Stimulated activated naive CD8-positive, alpha-beta T cell treated with anti-CD3 and anti-CD28 coated beads, Interleukin-15, amount 100 ng/mL, for 72 hours (primary cell): Measurements from ENCODE around the gene LRRC26.
"Not testable (repeated sequence)": the region's sequence is repeated elsewhere in the genome, so short reads cannot be mapped to it uniquely, and the experiment has no call there.

Source experiments
- ATAC-seq: fragments of 150-1000 bp; cut with Tn5 transposase; 2 replicates; pipeline ENCODE4 v1.10.0; 2021; ENCODE audit warnings: mild to moderate bottlenecking, moderate library complexity
- DNase-seq, 2 donors: peaks; one replicate each; pipeline ENCODE4 v3.0.0; 2021 to 2022
- H3K27ac Mint-ChIP-seq, 2 donors: one replicate each; pipeline ENCODE4 v1.8.0; 2022; ENCODE audit warnings: mild to moderate bottlenecking in 2 of 2, mixed read lengths in 2 of 2, moderate library complexity in 2 of 2
- H3K27me3 Mint-ChIP-seq: one replicate; pipeline ENCODE4 v1.8.0; 2022; ENCODE audit warnings: mixed read lengths
- H3K4me1 Mint-ChIP-seq: one replicate; pipeline ENCODE4 v1.8.0; 2022; ENCODE audit warnings: mild to moderate bottlenecking, mixed read lengths
- H3K4me3 Mint-ChIP-seq, 2 donors: one replicate each; pipeline ENCODE4 v1.8.0; 2022; ENCODE audit warnings: mild to moderate bottlenecking in 2 of 2, mixed read lengths in 2 of 2, moderate library complexity in 1 of 2
- H3K9me3 Mint-ChIP-seq, 2 donors: one replicate each; pipeline ENCODE4 v1.8.0; 2022; ENCODE audit warnings: mixed read lengths in 2 of 2

Gene LRRC26

GRCh38 chr9:137141976-137142936 is 27.6 kb downstream of the LRRC26 start:
- H3K27ac Mint-ChIP-seq = no peak overlapping the region
- peaks cover 91% of the 10 kb centered on the region for H3K27me3 Mint-ChIP-seq
- DNase-seq = no peak
- H3K9me3 Mint-ChIP-seq = no peaks in the 10 kb centered on the region
- peaks cover 13% of the 10 kb centered on the region for H3K4me1 Mint-ChIP-seq
- no peak overlapping the region for H3K4me3 Mint-ChIP-seq
- ATAC-seq = no peak

- Mint-ChIP-seq H3K27ac (no peak overlapping the region), H3K9me3 (no peaks in the 10 kb centered on the region), H3K27me3 (peaks cover 91% of the 10 kb centered on the region), H3K4me1 (peaks cover 13% of the 10 kb centered on the region), H3K4me3 (no peak overlapping the region)
- DNase-seq = no peak
- ATAC-seq = no peak
Observed at GRCh38 chr9:137141050-137141810, 28.6 kb downstream of the LRRC26 start.

- Mint-ChIP-seq H3K27me3 (peaks cover 92% of the 10 kb centered on the region), H3K4me1 (peaks cover 13% of the 10 kb centered on the region), H3K9me3 (no peaks in the 10 kb centered on the region), H3K4me3 (no peak overlapping the region), H3K27ac (no peak overlapping the region)
- no peak for ATAC-seq
- DNase-seq = no peak
Observed at GRCh38 chr9:137140151-137141012, 29.5 kb downstream of the LRRC26 start.

GRCh38 chr9:137139468-137140150 is 30.2 kb downstream of the LRRC26 start:
- no peak for ATAC-seq
- Mint-ChIP-seq H3K4me1 (peaks cover 13% of the 10 kb centered on the region), H3K27me3 (peaks cover 97% of the 10 kb centered on the region), H3K27ac (no peak overlapping the region), H3K9me3 (no peaks in the 10 kb centered on the region), H3K4me3 (no peak overlapping the region)
- no peak for DNase-seq

- Mint-ChIP-seq H3K4me3 (peak within 1 kb of the TSS in 1 of 2 donors; percentile 25), H3K9me3 (no peaks in the 10 kb centered on the region), H3K27ac (no peak within 1 kb of the TSS), H3K27me3 (peaks cover 92% of the 10 kb centered on the region), H3K4me1 (peaks cover 13% of the 10 kb centered on the region)
- DNase-seq (no peak), ATAC-seq (peak; percentile 34)
Observed at GRCh38 chr9:137138722-137139467, 31.0 kb downstream of the LRRC26 start, which contains the start of gene GRIN1. Gene GRIN1, plus strand, starts transcription at chr9:137139154. Its CDS starts 333 bp downstream, at chr9:137139487.

- peak overlapping the region in 1 of 2 donors; percentile 25 for H3K4me3 Mint-ChIP-seq
- no peak for ATAC-seq
Observed at GRCh38 chr9:137138058-137138721, 31.7 kb downstream of the LRRC26 start.

GRCh38 chr9:137136881-137137607 is 32.8 kb downstream of the LRRC26 start:
- no peak overlapping the region for H3K4me3 Mint-ChIP-seq
- ATAC-seq = no peak
- H3K27me3 Mint-ChIP-seq = peaks cover 86% of the 10 kb centered on the region

More at GRCh38 chr9:137138058-137138721, 31.7 kb downstream of the LRRC26 start:
- H3K4me1 Mint-ChIP-seq = peaks cover 13% of the 10 kb centered on the region
- no peaks in the 10 kb centered on the region for H3K9me3 Mint-ChIP-seq
- peak in 1 of 2 donors; percentile 17 for DNase-seq
- H3K27ac Mint-ChIP-seq = no peak overlapping the region
- peaks cover 89% of the 10 kb centered on the region for H3K27me3 Mint-ChIP-seq

GRCh38 chr9:137136261-137136880 is 33.5 kb downstream of the LRRC26 start:
- Mint-ChIP-seq H3K4me1 (peaks cover 13% of the 10 kb centered on the region), H3K9me3 (no peaks in the 10 kb centered on the region)
- no peak for ATAC-seq

More at GRCh38 chr9:137136881-137137607, 32.8 kb downstream of the LRRC26 start:
- Mint-ChIP-seq H3K9me3 (no peaks in the 10 kb centered on the region), H3K4me1 (peaks cover 13% of the 10 kb centered on the region), H3K27ac (no peak overlapping the region)
- no peak for DNase-seq

GRCh38 chr9:137135154-137135553 is 34.7 kb downstream of the LRRC26 start:
- H3K9me3 Mint-ChIP-seq, H3K4me3 Mint-ChIP-seq, H3K27ac Mint-ChIP-seq, ATAC-seq, DNase-seq: not testable (repeated sequence)
- Mint-ChIP-seq H3K4me1 (peaks cover 17% of the 10 kb centered on the region), H3K27me3 (peaks cover 68% of the 10 kb centered on the region)

More at GRCh38 chr9:137136261-137136880, 33.5 kb downstream of the LRRC26 start:
- peaks cover 80% of the 10 kb centered on the region for H3K27me3 Mint-ChIP-seq
- no peak for DNase-seq
- no peak overlapping the region for H3K27ac Mint-ChIP-seq
- no peak overlapping the region for H3K4me3 Mint-ChIP-seq

GRCh38 chr9:137134191-137134590 is 35.7 kb downstream of the LRRC26 start:
- DNase-seq (no peak), ATAC-seq (no peak)
- no peak overlapping the region for H3K4me3 Mint-ChIP-seq
- peaks cover 58% of the 10 kb centered on the region for H3K27me3 Mint-ChIP-seq
- no peak overlapping the region for H3K27ac Mint-ChIP-seq
- no peaks in the 10 kb centered on the region for H3K9me3 Mint-ChIP-seq
- peaks cover 17% of the 10 kb centered on the region for H3K4me1 Mint-ChIP-seq

GRCh38 chr9:137130176-137130755 is 39.6 kb downstream of the LRRC26 start:
- Mint-ChIP-seq H3K4me3 (peak overlapping the region; percentile 89 to 90), H3K9me3 (no peaks in the 10 kb centered on the region), H3K27me3 (peaks cover 20% of the 10 kb centered on the region), H3K27ac (peak overlapping the region; percentile 52 to 83), H3K4me1 (peaks cover 27% of the 10 kb centered on the region)
- DNase-seq = peak in 1 of 2 donors; percentile 19
- ATAC-seq = peak; percentile 27

- ATAC-seq = peak; percentile 98
- peaks cover 14% of the 10 kb centered on the region for H3K27me3 Mint-ChIP-seq
- DNase-seq = peak; percentile 90 to 93
- peaks cover 27% of the 10 kb centered on the region for H3K4me1 Mint-ChIP-seq
- no peaks in the 10 kb centered on the region for H3K9me3 Mint-ChIP-seq
- peak overlapping the region; percentile 42 to 65 for H3K27ac Mint-ChIP-seq
- H3K4me3 Mint-ChIP-seq = peak overlapping the region; percentile 93 to 95
Observed at GRCh38 chr9:137129456-137130175, 40.2 kb downstream of the LRRC26 start.
